ENCODE measurements around the gene FZD1. TPM values are rescaled to one million over a fixed set of nuclear protein-coding genes. Genes with fewer than 3 reads are reported as not detected.

The FZD1 gene
- polyA plus RNA-seq (2013, experiment 1 of 2): 4.6 TPM
- polyA plus RNA-seq (2013, experiment 2 of 2): 5.0 TPM

DNA sequence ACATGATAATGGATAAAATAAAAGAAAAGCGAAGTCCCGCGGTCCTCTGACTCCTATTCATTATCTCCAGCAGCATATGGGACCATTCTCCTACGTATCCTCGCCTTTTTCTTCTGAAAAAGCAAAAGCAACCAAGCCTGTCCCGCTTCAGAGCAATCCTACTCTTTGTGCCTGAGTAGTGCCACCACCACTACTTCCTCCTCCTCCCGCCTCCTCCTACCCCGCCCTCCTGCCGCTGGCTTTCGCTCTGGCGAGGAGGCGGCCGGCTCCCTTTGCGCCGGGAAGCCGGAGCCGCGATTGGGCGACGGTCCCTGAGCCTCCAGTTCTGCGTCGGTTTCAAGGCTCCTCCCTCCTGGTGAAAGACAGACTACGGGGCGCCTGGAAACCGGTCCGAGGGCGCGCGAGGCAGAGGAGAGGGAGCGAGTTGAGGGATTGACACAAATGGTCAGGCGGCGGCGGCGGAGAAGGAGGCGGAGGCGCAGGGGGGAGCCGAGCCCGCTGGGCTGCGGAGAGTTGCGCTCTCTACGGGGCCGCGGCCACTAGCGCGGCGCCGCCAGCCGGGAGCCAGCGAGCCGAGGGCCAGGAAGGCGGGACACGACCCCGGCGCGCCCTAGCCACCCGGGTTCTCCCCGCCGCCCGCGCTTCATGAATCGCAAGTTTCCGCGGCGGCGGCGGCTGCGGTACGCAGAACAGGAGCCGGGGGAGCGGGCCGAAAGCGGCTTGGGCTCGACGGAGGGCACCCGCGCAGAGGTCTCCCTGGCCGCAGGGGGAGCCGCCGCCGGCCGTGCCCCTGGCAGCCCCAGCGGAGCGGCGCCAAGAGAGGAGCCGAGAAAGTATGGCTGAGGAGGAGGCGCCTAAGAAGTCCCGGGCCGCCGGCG, at the start of gene FZD1:
Gene FZD1, plus strand, starts transcription at position 388 of the 878 bp plus-strand sequence. Its CDS starts 448 bp downstream, at position 836.
- Histone ChIP-seq H3K27ac (ENCODE audit: low read length, poor library complexity, severe bottlenecking) (peak within 1 kb of the TSS; percentile 66), H4K8ac (ENCODE audit: low read length) (peak within 1 kb of the TSS; percentile 67), H3K4me2 (ENCODE audit: low read length, poor library complexity, severe bottlenecking) (peak within 1 kb of the TSS; percentile 74), H3K9ac (ENCODE audit: low read length) (peak within 1 kb of the TSS; percentile 90), H4K91ac (ENCODE audit: low read length) (peak within 1 kb of the TSS; percentile 78), H2AFZ (ENCODE audit: low read depth, low read length) (peak within 1 kb of the TSS; percentile 66), H3K4ac (ENCODE audit: low read depth in 1 of 2, low read length in 2 of 2) (peak within 1 kb of the TSS in 1 of 2 experiments; percentile 65), H3K14ac (ENCODE audit: low read length in 2 of 2) (no peak within 1 kb of the TSS), H3K4me3 (ENCODE audit: insufficient read depth in 1 of 2, low read depth in 1 of 2, low read length in 2 of 2) (peak within 1 kb of the TSS; percentile 73 to 93), H3K27me3 (ENCODE audit: control insufficient read depth in 1 of 2, insufficient read depth in 1 of 2, low read length in 2 of 2) (no peaks in the 10 kb centered on the region), H3K4me1 (ENCODE audit: control insufficient read depth, insufficient read depth, low read depth, low read length) (peaks cover 21% of the 10 kb centered on the region), H2BK15ac (ENCODE audit: low read depth, poor library complexity, severe bottlenecking) (peak within 1 kb of the TSS; percentile 70), H3K36me3 (ENCODE audit: control insufficient read depth in 1 of 2, insufficient read depth in 2 of 2, low read depth in 1 of 2, low read length in 2 of 2) (peaks cover 13 to 27% of the 10 kb centered on the region in 2 experiments), H3K9me3 (ENCODE audit: control insufficient read depth, low read length) (no peaks in the 10 kb centered on the region), H3K79me1 (replicated peaks; ENCODE audit: low read length, poor library complexity, severe bottlenecking) (peaks cover 12% of the 10 kb centered on the region), H2BK12ac (ENCODE audit: low read length in 2 of 2) (peak within 1 kb of the TSS in 1 of 2 experiments; percentile 88), H2AK5ac (ENCODE audit: low read length, severe bottlenecking) (no peak within 1 kb of the TSS), H3K23ac (ENCODE audit: low read length in 2 of 2) (peak within 1 kb of the TSS in 1 of 2 experiments; percentile 67), H2BK5ac (ENCODE audit: low read depth, low read length, poor library complexity, severe bottlenecking) (peak within 1 kb of the TSS; percentile 92), H3K18ac (ENCODE audit: low read depth in 1 of 2, low read length in 2 of 2) (peak within 1 kb of the TSS; percentile 72 to 79), H2BK120ac (ENCODE audit: low read depth, low read length) (peak within 1 kb of the TSS; percentile 83)
- under 1% methylated on average over 84 of the region's 90 CpGs for WGBS
- DNase-seq: peak; percentile 99

DNA sequence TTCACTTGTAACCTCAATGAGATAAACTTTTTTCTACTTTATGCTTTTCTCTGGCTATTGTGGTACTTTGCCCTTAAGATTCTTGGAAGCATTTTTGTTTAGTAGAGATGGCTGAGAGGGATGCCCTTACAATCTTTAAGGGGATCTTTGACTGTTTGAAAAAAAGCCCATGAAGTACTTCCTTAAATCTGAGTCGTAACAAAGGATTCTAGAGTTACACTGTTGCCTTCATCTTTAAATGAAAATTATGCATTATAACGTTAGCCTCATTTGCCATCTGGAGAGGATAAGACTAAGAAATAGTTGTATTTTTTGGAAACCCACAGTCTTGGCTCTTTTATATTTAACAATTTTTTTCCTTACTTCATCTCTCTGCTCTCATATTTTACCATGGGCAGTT, 37.8 kb upstream of the FZD1 start:
- Histone ChIP-seq H3K18ac (ENCODE audit: low read depth in 1 of 2, low read length in 2 of 2) (no peak overlapping the region), H2AK5ac (ENCODE audit: low read length, severe bottlenecking) (no peak overlapping the region), H4K91ac (ENCODE audit: low read length) (no peak overlapping the region), H3K9ac (ENCODE audit: low read length) (no peak overlapping the region), H2BK120ac (ENCODE audit: low read depth, low read length) (no peak overlapping the region), H3K4ac (ENCODE audit: low read depth in 1 of 2, low read length in 2 of 2) (no peak overlapping the region), H2BK5ac (ENCODE audit: low read depth, low read length, poor library complexity, severe bottlenecking) (no peak overlapping the region), H3K9me3 (ENCODE audit: control insufficient read depth, low read length) (peaks cover 5% of the 10 kb centered on the region), H3K36me3 (ENCODE audit: control insufficient read depth in 1 of 2, insufficient read depth in 2 of 2, low read depth in 1 of 2, low read length in 2 of 2) (peaks cover 0 to 3% of the 10 kb centered on the region in 2 experiments), H4K8ac (ENCODE audit: low read length) (no peak overlapping the region), H3K4me3 (ENCODE audit: insufficient read depth in 1 of 2, low read depth in 1 of 2, low read length in 2 of 2) (no peak overlapping the region), H2BK15ac (ENCODE audit: low read depth, poor library complexity, severe bottlenecking) (no peak overlapping the region), H3K27me3 (ENCODE audit: control insufficient read depth in 1 of 2, insufficient read depth in 1 of 2, low read length in 2 of 2) (no peaks in the 10 kb centered on the region), H2BK12ac (ENCODE audit: low read length in 2 of 2) (no peak overlapping the region), H3K4me2 (ENCODE audit: low read length, poor library complexity, severe bottlenecking) (no peak overlapping the region), H3K4me1 (ENCODE audit: control insufficient read depth, insufficient read depth, low read depth, low read length) (no peaks in the 10 kb centered on the region), H3K23ac (ENCODE audit: low read length in 2 of 2) (no peak overlapping the region), H3K14ac (ENCODE audit: low read length in 2 of 2) (no peak overlapping the region), H3K27ac (ENCODE audit: low read length, poor library complexity, severe bottlenecking) (no peak overlapping the region), H3K79me1 (replicated peaks; ENCODE audit: low read length, poor library complexity, severe bottlenecking) (no peaks in the 10 kb centered on the region), H2AFZ (ENCODE audit: low read depth, low read length) (no peak overlapping the region)
- no peak for DNase-seq
- no CpG with 5 or more reads among the region's 2 CpGs for WGBS

DNA sequence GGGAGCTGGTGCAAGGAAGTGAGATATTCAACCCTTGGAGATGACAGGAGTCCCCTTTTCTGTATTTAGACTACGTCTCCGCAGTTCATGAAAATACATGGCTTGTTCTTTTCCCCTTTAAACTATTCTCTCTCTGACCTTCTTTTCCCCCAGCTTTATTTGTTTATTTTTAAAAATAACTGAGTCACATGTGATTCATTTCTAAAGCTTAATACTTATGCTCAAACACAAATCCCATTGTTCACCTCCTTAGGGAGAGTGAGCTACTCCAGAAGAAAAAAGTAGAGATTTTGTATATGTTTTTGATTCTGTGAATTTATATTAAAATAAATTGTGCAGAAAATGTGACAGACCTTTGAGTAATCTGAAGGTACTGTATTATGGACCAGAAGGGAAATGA, 35.9 kb upstream of the FZD1 start:
- peak overlapping the region in 1 of 2 experiments; percentile 58 for H3K4me3 ChIP-seq (ENCODE audit: insufficient read depth in 1 of 2, low read depth in 1 of 2, low read length in 2 of 2)
- 17% methylated on average over 2 of the region's 2 CpGs for WGBS
- no peaks in the 10 kb centered on the region for H3K27me3 ChIP-seq (ENCODE audit: control insufficient read depth in 1 of 2, insufficient read depth in 1 of 2, low read length in 2 of 2)
- no peak overlapping the region for H3K23ac ChIP-seq (ENCODE audit: low read length in 2 of 2)
- H3K79me1 ChIP-seq (replicated peaks; ENCODE audit: low read length, poor library complexity, severe bottlenecking): no peaks in the 10 kb centered on the region
- H2BK5ac ChIP-seq (ENCODE audit: low read depth, low read length, poor library complexity, severe bottlenecking): no peak overlapping the region
- H3K9me3 ChIP-seq (ENCODE audit: control insufficient read depth, low read length): peaks cover 5% of the 10 kb centered on the region
- no peak overlapping the region for H2AFZ ChIP-seq (ENCODE audit: low read depth, low read length)
- H3K36me3 ChIP-seq (ENCODE audit: control insufficient read depth in 1 of 2, insufficient read depth in 2 of 2, low read depth in 1 of 2, low read length in 2 of 2): peaks cover 0 to 3% of the 10 kb centered on the region in 2 experiments
- no peak overlapping the region for H2BK12ac ChIP-seq (ENCODE audit: low read length in 2 of 2)
- no peak overlapping the region for H3K4ac ChIP-seq (ENCODE audit: low read depth in 1 of 2, low read length in 2 of 2)
- H3K14ac ChIP-seq (ENCODE audit: low read length in 2 of 2): no peak overlapping the region
- no peak overlapping the region for H2AK5ac ChIP-seq (ENCODE audit: low read length, severe bottlenecking)
- peak; percentile 25 for DNase-seq
- H2BK120ac ChIP-seq (ENCODE audit: low read depth, low read length): no peak overlapping the region
- H3K18ac ChIP-seq (ENCODE audit: low read depth in 1 of 2, low read length in 2 of 2): no peak overlapping the region
- H3K4me1 ChIP-seq (ENCODE audit: control insufficient read depth, insufficient read depth, low read depth, low read length): no peaks in the 10 kb centered on the region
- H2BK15ac ChIP-seq (ENCODE audit: low read depth, poor library complexity, severe bottlenecking): no peak overlapping the region
- no peak overlapping the region for H4K8ac ChIP-seq (ENCODE audit: low read length)
- no peak overlapping the region for H3K27ac ChIP-seq (ENCODE audit: low read length, poor library complexity, severe bottlenecking)
- H4K91ac ChIP-seq (ENCODE audit: low read length): no peak overlapping the region
- peak overlapping the region; percentile 48 for H3K9ac ChIP-seq (ENCODE audit: low read length)
- H3K4me2 ChIP-seq (ENCODE audit: low read length, poor library complexity, severe bottlenecking): no peak overlapping the region

DNA sequence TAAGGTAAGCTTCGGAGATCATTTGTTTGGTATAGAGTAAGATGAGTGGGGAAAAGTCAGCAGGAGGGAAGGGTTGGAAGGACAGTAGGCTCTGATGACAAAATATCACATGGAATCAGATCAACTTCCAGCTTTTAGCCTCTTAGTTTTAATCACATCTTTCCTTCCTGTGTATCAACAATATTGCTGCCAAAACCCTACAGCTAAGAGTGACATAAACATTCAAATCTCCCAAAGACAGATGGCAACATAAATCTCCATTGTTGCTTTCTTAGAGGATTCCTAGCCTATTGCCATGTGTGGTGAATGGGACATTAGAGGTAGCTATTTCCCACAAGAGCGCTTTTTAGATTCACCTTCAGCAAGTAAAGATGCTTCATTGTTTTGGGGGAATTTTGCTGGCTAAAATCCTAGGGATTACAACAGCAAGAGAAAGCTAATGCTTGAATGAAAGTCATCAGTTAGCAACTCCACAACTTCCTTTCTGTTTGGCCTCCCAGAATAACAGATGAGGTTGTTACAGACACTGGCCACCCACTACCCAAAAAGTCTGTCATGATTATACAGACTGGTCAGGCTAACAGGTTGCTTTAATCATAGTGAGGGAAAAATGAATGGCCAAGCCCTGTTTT, 35.2 kb upstream of the FZD1 start:
- H2AK5ac ChIP-seq (ENCODE audit: low read length, severe bottlenecking): no peak overlapping the region
- no peak overlapping the region for H3K4ac ChIP-seq (ENCODE audit: low read depth in 1 of 2, low read length in 2 of 2)
- H2BK120ac ChIP-seq (ENCODE audit: low read depth, low read length): no peak overlapping the region
- H4K91ac ChIP-seq (ENCODE audit: low read length): no peak overlapping the region
- H2BK15ac ChIP-seq (ENCODE audit: low read depth, poor library complexity, severe bottlenecking): no peak overlapping the region
- 73% methylated on average over 2 of the region's 2 CpGs for WGBS
- H3K9me3 ChIP-seq (ENCODE audit: control insufficient read depth, low read length): peaks cover 5% of the 10 kb centered on the region
- DNase-seq: peak; percentile 13
- no peaks in the 10 kb centered on the region for H3K27me3 ChIP-seq (ENCODE audit: control insufficient read depth in 1 of 2, insufficient read depth in 1 of 2, low read length in 2 of 2)
- H2AFZ ChIP-seq (ENCODE audit: low read depth, low read length): no peak overlapping the region
- no peak overlapping the region for H4K8ac ChIP-seq (ENCODE audit: low read length)
- H3K23ac ChIP-seq (ENCODE audit: low read length in 2 of 2): no peak overlapping the region
- H3K36me3 ChIP-seq (ENCODE audit: control insufficient read depth in 1 of 2, insufficient read depth in 2 of 2, low read depth in 1 of 2, low read length in 2 of 2): peaks cover 0 to under 1% of the 10 kb centered on the region in 2 experiments
- no peaks in the 10 kb centered on the region for H3K4me1 ChIP-seq (ENCODE audit: control insufficient read depth, insufficient read depth, low read depth, low read length)
- H2BK12ac ChIP-seq (ENCODE audit: low read length in 2 of 2): no peak overlapping the region
- no peaks in the 10 kb centered on the region for H3K79me1 ChIP-seq (replicated peaks; ENCODE audit: low read length, poor library complexity, severe bottlenecking)
- no peak overlapping the region for H3K27ac ChIP-seq (ENCODE audit: low read length, poor library complexity, severe bottlenecking)
- peak overlapping the region; percentile 48 for H3K9ac ChIP-seq (ENCODE audit: low read length)
- H3K18ac ChIP-seq (ENCODE audit: low read depth in 1 of 2, low read length in 2 of 2): no peak overlapping the region
- peak overlapping the region in 1 of 2 experiments; percentile 58 for H3K4me3 ChIP-seq (ENCODE audit: insufficient read depth in 1 of 2, low read depth in 1 of 2, low read length in 2 of 2)
- no peak overlapping the region for H3K4me2 ChIP-seq (ENCODE audit: low read length, poor library complexity, severe bottlenecking)
- no peak overlapping the region for H2BK5ac ChIP-seq (ENCODE audit: low read depth, low read length, poor library complexity, severe bottlenecking)
- H3K14ac ChIP-seq (ENCODE audit: low read length in 2 of 2): no peak overlapping the region

All from mesenchymal stem cell (in vitro differentiated cells and primary cell).